GM18870 (cell line): ENCODE data around the gene SERPINA6.
"Not testable (repeated sequence)": the region's sequence is repeated elsewhere in the genome, so short reads cannot be mapped to it uniquely, and the experiment has no call there.

ENCODE experiments used
- ATAC-seq: cut with Tn5 transposase; IDR thresholded peaks from one replicate; pipeline ENCODE4 v1.9.1; 2021; ENCODE audit warnings: moderate library complexity; ENCODE audit not compliant: unreplicated experiment

The SERPINA6 gene

DNA sequence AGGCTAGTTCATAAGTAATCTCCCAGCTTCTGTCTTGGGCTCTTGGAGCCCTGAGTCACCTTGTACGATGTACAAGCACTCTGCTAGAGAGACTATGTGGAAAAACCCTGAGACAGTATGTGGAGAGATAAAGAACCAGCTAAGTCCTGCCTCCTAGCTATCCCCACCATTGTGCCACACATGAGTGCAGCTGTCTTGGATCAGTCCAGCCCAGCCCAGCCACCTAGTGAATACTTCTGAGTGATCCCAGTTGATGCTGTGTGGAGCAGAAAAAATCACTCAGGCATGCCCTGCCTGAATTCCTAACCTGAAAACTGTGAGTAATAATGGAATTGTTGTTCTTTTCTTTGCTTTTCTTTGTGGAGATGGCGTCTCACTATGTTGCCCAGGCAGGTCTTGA lies 5.1 kb upstream of the SERPINA6 start:
- ATAC-seq, result no peak

DNA sequence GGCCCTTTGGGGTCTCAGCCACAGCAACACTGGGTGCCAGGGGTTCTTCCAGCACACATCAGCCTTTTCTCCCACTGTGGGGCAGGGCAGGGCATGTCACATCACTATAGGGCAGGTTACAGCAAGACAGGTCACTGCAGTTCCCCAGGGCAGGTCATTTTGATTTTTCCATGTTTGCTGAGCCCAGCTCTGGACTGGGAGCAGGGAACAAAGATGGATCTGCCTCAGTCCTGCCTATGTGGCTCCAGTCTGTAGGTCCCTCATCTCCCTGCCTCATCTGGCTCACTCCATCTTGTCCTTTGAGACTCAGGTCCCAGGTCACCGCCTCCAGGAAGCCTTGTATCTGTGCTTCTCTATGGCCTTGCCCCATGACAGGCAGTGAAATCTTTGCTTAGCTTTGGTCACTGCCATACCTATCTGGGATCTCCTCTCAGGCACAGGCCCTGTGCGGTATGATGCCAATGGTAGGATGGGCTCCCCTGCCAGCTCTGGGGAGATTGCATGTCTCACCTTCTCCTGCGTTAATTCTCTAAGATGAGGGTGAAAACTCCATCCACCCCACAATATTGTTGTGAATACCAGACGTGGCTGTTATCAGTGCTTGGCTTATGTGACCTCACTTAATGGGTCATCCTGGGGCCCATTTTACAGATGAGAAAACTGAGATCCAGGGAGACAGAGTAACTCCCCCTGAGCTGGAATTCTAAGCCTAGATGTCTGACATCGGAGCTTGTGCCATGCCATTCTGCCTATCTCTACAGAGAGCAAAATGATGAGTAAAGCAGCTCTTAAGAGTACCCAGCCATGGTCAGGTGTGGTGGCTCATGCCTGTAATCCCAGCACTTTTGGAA lies 1.5 kb downstream of the SERPINA6 start:
- ATAC-seq, result no peak

DNA sequence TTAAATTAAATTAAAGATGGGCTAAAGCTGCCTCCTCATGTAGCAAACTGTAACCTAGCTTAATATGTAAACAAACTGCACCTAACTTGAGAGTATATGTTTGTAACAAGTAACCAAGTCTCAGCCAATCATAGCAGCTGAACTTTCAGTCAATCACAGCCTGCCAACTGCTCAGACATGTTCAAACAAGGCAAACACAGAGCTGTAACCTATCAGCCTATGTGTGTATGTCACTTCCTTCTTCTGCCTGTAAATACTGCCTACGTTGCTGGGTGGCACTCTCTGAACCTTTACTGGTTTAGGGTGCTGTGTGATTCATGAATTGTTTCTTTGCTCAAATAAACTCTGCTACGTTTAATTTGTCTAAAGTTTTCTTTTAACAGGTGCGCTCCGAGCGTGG lies 2.9 kb downstream of the SERPINA6 start:
- no peak for ATAC-seq

DNA sequence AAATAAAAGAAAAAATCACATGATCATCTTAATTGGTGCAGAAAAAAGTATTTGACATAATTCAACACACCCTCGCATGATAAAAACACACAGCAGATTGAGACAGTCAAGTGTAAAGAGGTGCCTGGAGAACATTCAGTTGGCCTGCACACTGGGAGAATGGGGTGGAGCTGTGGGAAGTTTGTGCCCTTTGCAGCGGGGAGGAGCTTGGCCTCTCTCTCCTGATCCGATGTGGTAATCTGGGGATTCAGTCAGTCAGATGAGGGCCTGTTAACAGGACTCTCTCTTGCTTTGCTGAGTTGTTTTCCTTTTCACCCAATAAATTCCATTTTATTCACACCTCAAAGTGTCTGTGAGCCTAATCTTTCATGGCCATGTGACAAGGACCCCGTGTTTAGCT lies 5.9 kb downstream of the SERPINA6 start:
- ATAC-seq, result no peak

DNA sequence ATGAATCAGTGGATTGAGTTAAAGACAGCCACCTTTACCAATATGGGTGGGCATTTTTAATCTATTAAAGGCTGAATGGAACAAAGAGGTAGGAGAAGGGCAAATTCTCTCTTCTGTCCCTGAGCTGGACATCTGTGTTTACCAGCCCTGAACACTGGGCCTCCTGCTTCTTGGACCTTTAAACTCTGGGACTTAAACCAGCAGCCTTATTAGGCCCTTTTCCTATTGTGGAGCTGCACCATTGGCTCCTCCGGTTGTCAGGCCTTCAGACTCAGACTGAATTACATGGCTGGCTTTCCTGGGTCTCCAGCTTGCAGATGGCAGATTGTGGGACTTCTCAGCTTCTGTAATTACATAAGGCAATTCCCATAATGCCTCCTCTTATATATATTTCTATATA lies 6.4 kb downstream of the SERPINA6 start:
- no peak for ATAC-seq

DNA sequence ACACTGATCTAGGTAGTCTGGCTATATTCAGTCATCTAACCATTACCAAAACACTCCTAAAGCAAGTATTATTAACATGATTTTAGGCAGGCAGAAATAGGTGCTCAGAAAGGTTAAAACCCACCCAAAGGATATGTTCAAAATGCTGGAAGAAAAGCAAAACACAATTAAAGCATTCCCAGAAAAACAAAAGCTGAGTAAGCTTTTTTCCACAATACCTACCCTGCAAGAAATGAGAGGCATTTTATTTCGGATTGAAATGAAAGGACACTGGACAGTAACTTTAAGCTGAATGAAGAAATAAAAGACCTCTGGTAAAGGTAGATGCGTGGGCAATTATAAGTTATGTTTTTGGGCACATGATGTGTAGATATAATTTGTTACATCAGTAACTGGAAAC lies 8.2 kb downstream of the SERPINA6 start:
- no peak for ATAC-seq

DNA sequence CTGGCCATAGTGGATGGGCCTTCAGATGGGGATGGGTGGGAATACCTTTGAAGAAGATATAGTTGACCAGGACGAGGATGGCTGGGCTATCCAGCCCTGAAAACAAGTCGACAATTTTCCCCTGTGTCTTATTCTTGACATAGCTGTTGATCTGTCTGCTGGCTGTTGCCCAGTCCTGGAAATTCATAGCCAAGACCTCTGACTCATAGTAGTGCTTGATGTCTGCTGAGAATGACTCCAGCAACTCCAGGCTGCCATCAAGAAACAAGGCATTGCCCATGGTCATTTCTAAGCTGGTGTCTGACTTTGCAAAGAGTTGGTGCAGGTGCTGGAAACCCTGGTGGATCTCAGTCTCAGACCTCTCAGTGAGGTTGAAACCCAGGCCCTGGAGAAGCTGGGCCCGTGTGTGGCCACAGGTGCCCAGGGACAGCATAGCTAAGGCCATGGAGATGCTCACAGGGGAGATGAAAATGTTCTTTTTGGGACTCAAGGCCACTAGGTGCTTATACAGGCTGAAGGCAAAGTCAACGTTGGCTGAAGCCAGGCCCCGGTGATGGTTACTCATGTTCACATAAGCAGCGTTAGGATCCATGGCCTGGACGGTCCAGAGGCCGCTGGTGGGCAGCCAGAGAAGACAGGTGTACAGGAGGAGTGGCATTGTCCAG lies 9.0 kb downstream of the SERPINA6 start:
- no peak for ATAC-seq

DNA sequence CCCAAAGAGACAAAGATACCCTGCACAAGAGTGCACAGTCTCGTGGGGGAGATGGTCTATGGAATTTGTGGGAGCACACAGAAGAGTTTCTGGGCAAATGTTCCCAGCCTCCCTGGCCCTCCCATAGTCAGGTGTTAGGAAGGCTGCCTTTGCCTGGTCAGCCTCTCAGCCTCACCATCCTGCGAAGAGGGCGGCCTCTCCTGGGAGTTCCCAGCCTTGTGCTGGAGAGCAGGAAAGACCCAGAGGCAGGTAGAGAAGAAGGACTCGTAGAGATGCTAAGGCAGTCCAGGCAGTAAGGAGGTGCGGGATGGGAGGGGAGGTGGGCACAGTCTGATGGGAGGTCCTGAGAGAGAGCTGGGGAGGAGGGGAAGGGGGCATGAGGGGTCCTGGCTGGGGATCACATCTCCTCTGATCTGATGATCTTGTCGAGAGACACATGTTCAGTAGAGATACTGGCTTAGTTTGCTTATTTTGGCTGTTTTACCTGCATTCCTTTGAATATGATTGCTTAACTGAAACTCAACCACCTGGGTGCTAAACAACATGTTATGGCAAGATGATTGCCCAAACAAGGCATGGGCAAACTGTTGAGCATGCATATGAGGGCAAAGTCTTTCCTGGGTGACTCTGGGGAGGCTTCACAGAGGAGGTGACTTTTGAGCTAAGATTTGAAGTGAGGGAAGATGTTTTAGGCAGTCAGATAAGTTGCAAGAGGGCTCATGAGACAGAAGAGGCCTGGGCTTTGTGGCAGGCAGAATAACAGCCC lies 10.5 kb downstream of the SERPINA6 start:
- ATAC-seq, result no peak

DNA sequence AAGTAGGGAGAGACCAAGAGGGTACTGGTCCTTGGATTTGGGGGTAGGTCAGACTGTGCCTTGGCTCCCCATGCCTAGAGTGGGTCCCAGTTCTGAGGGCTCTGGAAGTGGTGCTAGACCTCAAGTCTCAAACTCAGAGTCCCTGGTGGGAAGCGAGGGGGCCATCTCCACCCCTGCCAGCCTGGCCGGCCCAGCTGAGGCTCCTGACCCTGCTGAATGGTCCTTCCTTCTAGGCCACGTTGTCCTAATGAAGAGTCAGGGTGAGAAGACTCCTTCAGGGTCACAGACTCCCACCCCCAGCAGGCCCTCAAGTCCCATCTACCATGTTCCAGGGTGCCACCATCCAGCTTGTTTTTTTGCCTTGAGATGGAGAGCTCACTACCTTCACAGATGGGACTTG lies 12.9 kb downstream of the SERPINA6 start:
- ATAC-seq, result no peak

DNA sequence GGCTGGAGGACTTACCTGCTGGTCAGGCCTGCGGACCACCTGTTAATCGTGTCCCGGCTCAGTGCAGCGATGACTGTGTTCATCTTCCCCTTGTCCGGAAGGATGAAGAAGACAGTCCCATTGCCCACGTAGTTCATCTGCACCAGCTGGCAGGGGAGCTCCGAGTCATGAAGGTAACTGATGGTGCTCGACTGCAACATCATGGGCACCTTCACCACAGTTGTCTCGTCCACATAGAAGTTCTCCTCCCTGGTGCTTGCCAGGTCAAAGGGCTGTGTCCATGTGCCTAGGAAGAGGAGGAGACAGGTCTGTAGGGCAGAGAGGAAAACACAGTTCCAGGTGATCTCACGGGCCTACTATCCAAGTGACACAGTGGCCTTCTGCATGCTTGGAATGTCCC lies 13.4 kb downstream of the SERPINA6 start:
- ATAC-seq, result no peak

DNA sequence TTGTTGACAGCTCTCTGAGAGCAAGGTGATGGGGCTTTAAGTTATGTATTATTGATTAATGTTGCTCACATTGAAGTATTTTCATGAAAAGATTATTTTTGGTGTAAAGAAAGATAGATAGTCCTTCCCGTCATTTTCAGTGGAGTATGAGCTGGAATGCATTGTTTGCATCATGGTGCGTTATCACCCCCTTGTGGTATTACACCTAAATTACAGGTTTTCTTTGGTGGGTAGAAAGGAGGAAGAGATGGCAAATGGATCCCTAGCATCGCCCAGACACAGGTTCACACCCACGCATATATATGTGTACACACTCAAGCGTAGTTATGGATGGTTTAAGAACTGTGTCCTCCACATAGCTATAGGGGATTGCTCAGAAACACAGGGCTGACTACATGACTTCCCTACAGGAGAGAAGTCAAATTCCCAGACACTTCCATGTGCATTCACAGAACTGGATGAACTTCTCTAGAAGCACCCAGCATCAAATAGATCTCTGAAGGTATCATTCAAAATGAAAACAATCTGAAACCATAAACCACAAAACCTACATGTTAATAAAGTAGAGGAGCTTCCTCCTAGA lies 15.6 kb downstream of the SERPINA6 start:
- ATAC-seq, result no peak

DNA sequence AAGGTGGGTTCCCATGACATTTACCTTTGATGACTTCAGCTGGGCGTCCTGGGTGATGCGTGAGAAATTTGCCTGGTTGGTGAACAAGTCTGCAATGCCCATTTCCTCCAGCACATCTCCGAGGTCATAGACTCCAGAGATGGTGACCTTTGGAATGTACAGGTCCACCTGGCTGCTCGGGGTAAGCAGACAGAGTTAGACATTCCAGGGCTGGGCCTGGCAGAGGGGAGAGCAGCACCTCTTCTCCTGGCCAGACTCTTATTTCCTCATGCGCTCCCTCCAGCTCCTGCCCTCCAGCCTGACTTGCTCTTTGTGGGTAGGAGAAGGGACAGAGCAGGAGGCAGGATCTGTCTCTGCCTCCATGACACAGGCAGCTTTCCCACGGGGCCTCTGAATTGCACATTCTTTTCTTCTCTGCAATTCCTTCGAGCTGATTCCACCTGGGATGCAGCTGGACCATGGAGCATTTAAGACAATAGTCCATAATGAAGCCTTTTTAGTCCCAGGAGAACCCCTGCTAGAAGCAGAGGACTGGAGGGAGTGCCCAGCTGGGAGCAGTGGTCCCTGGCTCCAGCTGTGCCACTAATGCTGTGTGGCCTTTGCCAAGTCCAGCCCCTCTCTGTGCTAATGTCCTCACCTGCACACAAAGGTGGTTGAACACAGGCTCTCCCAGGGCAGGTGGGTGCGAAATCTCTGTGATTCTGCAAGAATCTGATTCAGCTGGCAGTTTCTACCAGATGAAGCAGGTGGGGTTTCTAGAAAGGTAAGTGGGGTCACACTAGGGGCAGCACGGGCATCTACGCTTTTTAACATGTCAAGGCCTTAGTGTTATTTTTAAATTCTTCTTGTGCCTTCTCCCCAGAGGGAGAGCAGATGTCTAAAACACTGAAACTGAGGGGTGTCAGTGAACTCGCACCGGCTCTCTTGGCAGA lies 16.8 kb downstream of the SERPINA6 start:
- no peak for ATAC-seq

DNA sequence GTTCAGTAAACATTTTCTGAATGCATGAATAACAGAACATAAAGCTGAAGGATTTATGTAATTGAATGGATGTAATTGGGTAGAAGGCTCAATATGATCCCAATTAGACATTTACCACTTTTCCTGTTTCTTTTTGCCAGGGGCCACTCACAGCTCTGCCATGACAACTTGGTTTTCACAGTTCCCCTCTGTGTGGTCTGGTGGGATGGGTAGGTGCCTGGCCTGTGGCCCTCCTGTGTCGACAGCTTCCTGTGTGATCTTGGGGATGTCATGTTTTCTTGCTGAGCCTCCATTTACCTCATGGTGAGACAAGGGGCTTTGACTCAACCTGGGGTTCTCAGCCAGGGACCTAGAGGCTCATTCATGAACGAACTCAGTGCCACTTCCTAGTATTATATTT lies 17.5 kb downstream of the SERPINA6 start:
- ATAC-seq, result no peak

DNA sequence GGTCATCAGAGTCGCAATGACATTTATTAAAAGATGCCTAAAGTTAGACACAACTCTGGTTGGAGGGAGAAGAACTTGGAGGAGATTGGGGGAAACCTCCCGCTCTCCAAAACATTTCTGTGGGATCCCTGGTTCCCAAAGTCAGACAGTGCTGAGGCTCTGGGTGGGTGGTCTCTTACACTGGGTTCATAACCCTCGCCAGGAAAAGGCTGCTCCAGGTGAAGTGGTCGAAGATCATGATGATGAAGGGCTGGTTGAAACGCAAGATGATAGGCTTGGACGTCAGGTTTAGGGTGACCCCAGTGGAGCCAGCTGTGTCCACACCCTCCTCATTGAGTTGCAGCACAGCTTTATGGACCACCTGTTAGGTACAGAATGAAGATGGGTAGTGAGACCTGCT lies 18.9 kb downstream of the SERPINA6 start:
- no peak for ATAC-seq

DNA sequence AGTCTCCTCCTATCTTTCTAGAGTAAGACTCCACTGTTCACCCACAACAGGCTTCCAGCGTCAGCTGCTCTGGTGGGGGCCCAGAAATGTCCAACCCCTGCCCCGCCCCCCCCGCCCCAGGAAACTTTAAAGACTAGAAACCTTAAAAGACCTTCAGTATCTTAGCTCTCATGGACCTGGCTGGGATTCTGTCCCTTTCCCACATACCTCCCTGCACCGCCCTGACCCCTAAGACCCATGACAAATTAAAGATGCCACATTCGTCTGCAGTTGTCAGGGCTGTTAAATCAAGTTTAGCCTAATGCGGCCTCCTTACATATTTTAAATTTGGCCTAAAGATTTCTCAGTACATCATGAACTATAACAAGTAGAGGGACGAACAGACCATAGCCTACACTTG lies 20.0 kb downstream of the SERPINA6 start:
- ATAC-seq, result no peak

DNA sequence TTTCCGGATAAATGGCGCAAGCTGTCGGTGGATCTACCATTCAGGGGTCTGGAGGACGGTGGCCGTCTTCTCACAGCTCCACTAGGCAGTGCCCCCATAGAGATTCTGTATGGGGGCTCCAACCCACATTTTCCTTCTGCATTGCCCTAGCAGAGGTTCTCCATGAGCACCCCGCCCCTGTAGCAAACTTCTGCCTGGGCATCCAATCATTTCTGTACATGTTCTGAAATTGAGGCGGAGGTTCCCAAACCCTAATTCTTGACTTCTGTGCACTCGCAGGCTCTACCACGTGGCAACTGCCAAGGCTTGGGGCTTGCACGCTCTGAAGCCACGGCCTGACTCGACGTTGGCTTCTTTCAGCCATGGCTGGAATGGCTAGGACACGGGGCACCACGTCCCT lies 25.0 kb downstream of the SERPINA6 start:
- no peak for ATAC-seq

DNA sequence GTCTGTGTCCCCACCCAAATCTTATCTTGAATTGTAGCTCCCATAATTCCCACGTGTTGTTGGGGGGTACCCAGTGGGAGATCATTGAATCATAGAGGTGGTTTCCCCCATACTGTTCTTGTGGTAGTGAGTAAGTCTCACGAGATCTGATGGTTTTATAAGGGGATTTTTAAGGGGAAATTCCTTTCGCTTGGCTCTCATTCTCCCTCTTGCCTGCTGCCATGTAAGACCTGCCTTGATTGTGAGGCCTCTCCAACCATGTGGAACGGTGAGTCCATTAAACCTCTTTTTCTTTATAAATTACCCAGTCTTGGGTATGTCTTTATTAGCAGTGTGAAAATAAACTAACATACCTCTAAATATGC lies 27.0 kb downstream of the SERPINA6 start:
- ATAC-seq, result not testable (repeated sequence)

DNA sequence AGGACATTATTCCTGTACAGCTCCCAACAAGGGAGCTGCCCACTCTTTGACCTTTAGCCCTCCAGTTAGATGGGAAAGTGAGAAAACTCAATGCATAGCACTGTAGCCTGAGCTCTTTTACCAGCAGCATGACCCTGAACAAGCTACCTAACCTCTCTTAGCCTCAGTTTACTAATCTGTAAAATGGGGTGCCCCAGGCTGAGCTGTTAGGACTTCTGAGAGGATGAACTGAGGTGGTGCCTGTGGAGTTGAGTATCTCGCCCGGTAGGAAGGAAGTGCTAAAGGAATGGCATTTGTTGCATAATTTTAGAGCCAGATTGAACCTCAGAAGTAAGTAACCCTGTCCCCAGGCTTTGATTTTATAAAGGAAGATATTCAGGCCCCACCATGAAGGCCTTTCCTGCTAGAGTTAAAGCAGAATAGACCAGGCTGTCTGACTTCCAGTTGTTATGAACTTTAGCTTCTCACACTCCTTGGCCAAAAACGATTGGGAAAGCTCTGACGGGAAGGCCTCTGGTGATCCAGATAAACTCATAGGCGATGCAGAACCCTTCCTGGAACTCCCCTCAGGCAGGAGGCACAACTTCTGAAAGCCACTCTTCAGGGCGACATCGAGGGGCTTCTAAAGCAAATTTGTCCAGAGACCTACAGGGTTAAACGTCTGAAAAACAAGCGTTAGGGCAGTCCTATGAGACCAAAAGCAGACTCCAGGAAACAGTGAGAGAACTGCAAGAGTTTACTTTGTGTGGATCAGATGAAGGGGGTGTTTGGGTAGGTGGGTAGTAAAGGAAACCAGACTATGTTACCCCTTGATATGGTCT lies 27.6 kb downstream of the SERPINA6 start:
- ATAC-seq, result no peak

DNA sequence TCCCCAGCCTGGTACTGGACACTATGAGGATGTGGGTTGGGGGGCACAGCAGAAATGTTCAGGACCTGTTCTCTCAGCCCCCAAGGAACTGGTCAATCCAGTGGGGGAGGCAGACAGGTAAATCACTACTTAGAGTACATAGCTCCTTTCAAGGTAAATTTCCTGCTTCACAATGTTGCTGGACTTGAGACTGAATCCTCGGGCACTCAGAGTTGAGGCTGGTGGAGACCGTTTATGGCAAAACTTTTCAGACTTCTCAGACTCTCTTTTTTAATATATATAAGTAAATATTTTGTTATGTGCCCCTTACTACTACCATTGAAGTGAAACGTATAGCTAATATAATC lies 29.6 kb downstream of the SERPINA6 start:
- no peak for ATAC-seq
